Measurements from ENCODE around the gene BRICD5.

DNA sequence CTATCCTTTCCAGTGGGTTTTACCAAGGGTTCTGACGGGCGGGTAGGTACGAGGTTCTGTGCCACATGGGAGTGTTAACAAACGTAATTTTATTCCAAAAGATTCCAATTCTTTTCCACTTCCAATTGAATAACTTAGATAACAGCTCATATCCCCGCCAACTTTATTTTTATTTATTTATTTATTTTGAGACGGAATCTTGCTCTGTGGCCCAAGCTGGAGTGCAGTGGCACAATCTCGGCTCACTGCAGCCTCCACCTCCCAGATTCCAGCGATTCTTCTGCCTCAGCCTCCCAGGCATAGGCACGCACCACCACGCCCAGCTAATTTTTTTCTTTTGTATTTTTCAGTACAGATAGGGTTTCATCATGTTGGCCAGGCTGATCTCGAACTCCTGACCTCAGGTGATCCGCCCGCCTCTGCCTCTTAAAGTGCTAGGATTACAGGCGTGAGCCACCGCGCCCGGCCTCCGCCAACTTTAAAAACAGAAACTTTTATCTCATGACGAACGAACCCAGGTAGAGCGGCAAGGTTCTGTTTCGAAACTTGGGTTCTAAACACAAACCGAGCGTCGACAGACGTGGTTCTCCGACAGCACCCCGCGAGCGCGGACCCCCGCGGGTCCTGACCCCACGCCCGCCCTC, 40.1 kb upstream of the BRICD5 start:
- no peak for TF ChIP-seq EZH2 (IDR thresholded peaks at IDR 0.05; ENCODE audit: borderline replicate concordance, low read depth, low read length, poor library complexity, severe bottlenecking)
- TF ChIP-seq, protein P1, sequence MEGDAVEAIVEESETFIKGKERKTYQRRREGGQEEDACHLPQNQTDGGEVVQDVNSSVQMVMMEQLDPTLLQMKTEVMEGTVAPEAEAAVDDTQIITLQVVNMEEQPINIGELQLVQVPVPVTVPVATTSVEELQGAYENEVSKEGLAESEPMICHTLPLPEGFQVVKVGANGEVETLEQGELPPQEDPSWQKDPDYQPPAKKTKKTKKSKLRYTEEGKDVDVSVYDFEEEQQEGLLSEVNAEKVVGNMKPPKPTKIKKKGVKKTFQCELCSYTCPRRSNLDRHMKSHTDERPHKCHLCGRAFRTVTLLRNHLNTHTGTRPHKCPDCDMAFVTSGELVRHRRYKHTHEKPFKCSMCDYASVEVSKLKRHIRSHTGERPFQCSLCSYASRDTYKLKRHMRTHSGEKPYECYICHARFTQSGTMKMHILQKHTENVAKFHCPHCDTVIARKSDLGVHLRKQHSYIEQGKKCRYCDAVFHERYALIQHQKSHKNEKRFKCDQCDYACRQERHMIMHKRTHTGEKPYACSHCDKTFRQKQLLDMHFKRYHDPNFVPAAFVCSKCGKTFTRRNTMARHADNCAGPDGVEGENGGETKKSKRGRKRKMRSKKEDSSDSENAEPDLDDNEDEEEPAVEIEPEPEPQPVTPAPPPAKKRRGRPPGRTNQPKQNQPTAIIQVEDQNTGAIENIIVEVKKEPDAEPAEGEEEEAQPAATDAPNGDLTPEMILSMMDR (conservative IDR thresholded peaks at IDR 0.05; ENCODE audit: low read depth, low read length) = no peak
